ENCODE data around the gene SHANK2. TPM values are rescaled to one million over a fixed set of nuclear protein-coding genes. Genes with fewer than 3 reads are reported as not detected.
A peak's percentile ranks its signal among the peaks of the same experiment; 100 is the strongest.

Gene SHANK2
- total RNA-seq, 1 experiment from 2014 or later: 23.8 TPM

DNA sequence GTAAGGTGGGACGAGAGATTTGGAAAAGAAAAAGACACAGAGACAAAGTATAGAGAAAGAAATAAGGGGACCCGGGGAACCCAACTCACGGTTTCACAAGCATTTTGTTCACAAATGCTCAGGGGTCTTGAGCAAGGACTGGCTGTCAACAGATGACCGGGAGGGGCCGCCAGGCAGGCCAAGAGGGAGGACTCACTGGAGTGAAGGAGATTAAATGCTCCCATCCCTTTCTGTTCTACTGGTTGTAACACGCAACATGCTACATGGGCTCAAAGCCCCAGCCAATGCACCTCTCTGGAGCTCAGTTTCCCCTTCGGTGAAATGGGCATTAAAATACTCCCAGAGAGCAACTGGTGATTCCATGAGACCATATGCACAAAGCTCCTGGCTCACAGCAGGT, 13.4 kb downstream of the SHANK2 start:
- WGBS (ENCODE audit: extremely low coverage, insufficient read length, low lambda C conversion rate): no CpG with 5 or more reads among the region's 7 CpGs
- H4K91ac ChIP-seq (ENCODE audit: insufficient read length, low read depth, low read length): no peak overlapping the region

More for the DNA sequence above, 13.4 kb downstream of the SHANK2 start:
- Histone ChIP-seq H3K27ac (ENCODE audit: insufficient read length, low read depth, low read length) (no peak overlapping the region), H3K56ac (ENCODE audit: insufficient read length, low read depth, low read length) (no peak overlapping the region), H4K8ac (replicated peaks; ENCODE audit: insufficient read length, low read depth, low read length) (no peak overlapping the region), H3K14ac (ENCODE audit: insufficient read depth, low read length) (no peak overlapping the region), H3K79me2 (ENCODE audit: insufficient read depth, low read length) (peaks cover 27% of the 10 kb centered on the region; the same call in 1 of the 2 replicates), H3K4me1 (ENCODE audit: insufficient read depth, low read length) (peaks cover 3% of the 10 kb centered on the region; the same call in 1 of the 2 replicates), H4K20me1 (ENCODE audit: control insufficient read depth, insufficient read depth, insufficient read length) (no peaks in the 10 kb centered on the region), H2BK5ac (ENCODE audit: insufficient read length, low read length) (no peak overlapping the region), H3K4ac (ENCODE audit: low read depth, low read length) (no peak overlapping the region), H2AFZ (ENCODE audit: low read length) (no peak overlapping the region), H3K79me1 (ENCODE audit: insufficient read depth, low read depth, low read length, poor library complexity, severe bottlenecking) (peaks cover 12% of the 10 kb centered on the region), H3K9me3 (ENCODE audit: control insufficient read depth, low read depth, low read length) (no peaks in the 10 kb centered on the region), H4K5ac (ENCODE audit: insufficient read length, low read depth, low read length) (no peak overlapping the region), H2BK20ac (ENCODE audit: low read depth, low read length, poor library complexity, severe bottlenecking) (no peak overlapping the region), H3K18ac (ENCODE audit: insufficient read length, low read depth, low read length) (no peak overlapping the region), H2BK15ac (ENCODE audit: low read depth, low read length) (no peak overlapping the region), H3K23me2 (ENCODE audit: insufficient read length, low read depth, low read length, poor library complexity, severe bottlenecking) (no peaks in the 10 kb centered on the region), H3K27me3 (ENCODE audit: insufficient read depth, low read length) (no peaks in the 10 kb centered on the region), H2AK5ac (ENCODE audit: insufficient read length, low read length) (no peak overlapping the region), H2BK120ac (ENCODE audit: low read depth, low read length, poor library complexity, severe bottlenecking) (no peak overlapping the region), H3K4me2 (ENCODE audit: insufficient read depth, insufficient read length, low read length) (no peak overlapping the region), H3T11ph (ENCODE audit: low read length) (no peak overlapping the region), H3K23ac (ENCODE audit: insufficient read length, low read depth, low read length) (no peak overlapping the region), H3K9ac (ENCODE audit: extremely low read depth, insufficient read length, low read length) (no peak overlapping the region), H2BK12ac (ENCODE audit: insufficient read length, low read depth, low read length) (no peak overlapping the region)
- H3K27ac Mint-ChIP-seq: peak overlapping the region in 1 of 3 experiments; percentile 72; a peak in 2 of 7 replicates
- DNase-seq: no peak
- TF ChIP-seq, protein P1, sequence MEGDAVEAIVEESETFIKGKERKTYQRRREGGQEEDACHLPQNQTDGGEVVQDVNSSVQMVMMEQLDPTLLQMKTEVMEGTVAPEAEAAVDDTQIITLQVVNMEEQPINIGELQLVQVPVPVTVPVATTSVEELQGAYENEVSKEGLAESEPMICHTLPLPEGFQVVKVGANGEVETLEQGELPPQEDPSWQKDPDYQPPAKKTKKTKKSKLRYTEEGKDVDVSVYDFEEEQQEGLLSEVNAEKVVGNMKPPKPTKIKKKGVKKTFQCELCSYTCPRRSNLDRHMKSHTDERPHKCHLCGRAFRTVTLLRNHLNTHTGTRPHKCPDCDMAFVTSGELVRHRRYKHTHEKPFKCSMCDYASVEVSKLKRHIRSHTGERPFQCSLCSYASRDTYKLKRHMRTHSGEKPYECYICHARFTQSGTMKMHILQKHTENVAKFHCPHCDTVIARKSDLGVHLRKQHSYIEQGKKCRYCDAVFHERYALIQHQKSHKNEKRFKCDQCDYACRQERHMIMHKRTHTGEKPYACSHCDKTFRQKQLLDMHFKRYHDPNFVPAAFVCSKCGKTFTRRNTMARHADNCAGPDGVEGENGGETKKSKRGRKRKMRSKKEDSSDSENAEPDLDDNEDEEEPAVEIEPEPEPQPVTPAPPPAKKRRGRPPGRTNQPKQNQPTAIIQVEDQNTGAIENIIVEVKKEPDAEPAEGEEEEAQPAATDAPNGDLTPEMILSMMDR (conservative IDR thresholded peaks at IDR 0.05): no peak
- no peaks in the 10 kb centered on the region for H3K27me3 Mint-ChIP-seq (ENCODE audit: low read depth)
- H3K36me3 Mint-ChIP-seq (ENCODE audit: insufficient read depth in 1 of 3, low read depth in 3 of 3): peaks cover 10 to 39% (median 17%) of the 10 kb centered on the region in 3 experiments
- H3K4me1 Mint-ChIP-seq: peaks cover 24 to 36% of the 10 kb centered on the region in 2 experiments
- H3K9me3 Mint-ChIP-seq: no peaks in the 10 kb centered on the region
- H3K4me3 Mint-ChIP-seq: no peak overlapping the region

All from H9 (cell line).